Ammon's horn (tissue), 1 donor: ENCODE data around the gene SLC25A40.

Experiments used
- DNase-seq: peaks from one replicate; pipeline ENCODE4 v3.0.0-alpha.2; 2016; ENCODE audit warnings: low spot score

SLC25A40 gene

DNA sequence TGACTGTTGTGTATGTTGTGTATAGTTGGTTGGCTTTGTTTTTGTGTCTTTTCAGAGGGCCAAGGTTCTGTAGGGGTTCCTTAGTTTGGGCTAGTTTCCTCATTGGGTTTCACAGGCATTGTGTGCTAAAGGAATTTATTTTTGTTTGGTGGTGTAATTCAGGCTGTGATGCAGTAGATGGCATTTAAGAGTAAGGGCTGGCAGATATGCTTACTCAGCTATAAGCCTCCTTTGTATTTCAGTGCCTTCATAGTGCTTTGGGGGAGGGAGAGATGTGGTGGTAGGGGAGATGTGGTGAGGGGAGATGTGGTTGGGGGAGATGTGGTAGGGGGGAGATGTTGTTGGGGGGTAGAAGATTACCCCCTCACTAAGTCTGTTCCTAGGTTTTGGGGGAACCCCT, 91.7 kb downstream of the SLC25A40 start:
- no peak for DNase-seq
